OCI-LY3 (cell line): ENCODE results near the gene ARSK.

Source experiments
- H2AFZ ChIP-seq: fragments of 200-600, 300-600 bp; shearing (Covaris generic); 2 replicates; pipeline ENCODE4 v1.6.0; 2014; ENCODE audit warnings: antibody characterized with exemption, low read depth, low read length
- H3K27ac ChIP-seq: fragments of 200-600, 300-600 bp; sonication (generic); 2 replicates; pipeline ENCODE4 v1.5.1; 2014; ENCODE audit warnings: mild to moderate bottlenecking, low read length, moderate library complexity, mixed read lengths
- H3K27me3 ChIP-seq: fragments of 200-600, 300-600 bp; sonication (generic); 2 replicates; pipeline ENCODE4 v1.6.1; 2014; ENCODE audit warnings: low read depth, low read length, mixed read lengths
- H3K36me3 ChIP-seq: fragments of 200-600, 300-600 bp; sonication (generic); replicated peaks from 2 replicates; pipeline ENCODE3; 2014; ENCODE audit warnings: low read depth, low read length, mixed read lengths
- H3K4me1 ChIP-seq: fragments of 300-600, 200-600 bp; sonication (generic); 2 replicates; pipeline ENCODE4 v1.6.1; 2014; ENCODE audit warnings: low read length, mixed read lengths
- H3K4me2 ChIP-seq: fragments of 200-600, 300-600 bp; sonication (generic); 2 replicates; pipeline ENCODE4 v1.6.1; 2014; ENCODE audit warnings: low read length, mixed read lengths
- H3K4me3 ChIP-seq: fragments of 300-600, 200-600 bp; sonication (generic); 2 replicates; pipeline ENCODE4 v1.5.1; 2014; ENCODE audit warnings: antibody characterized with exemption, mild to moderate bottlenecking, low read length, moderate library complexity
- H3K79me2 ChIP-seq: fragments of 300-600, 200-600 bp; shearing (Covaris generic); 2 replicates; pipeline ENCODE4 v1.6.1; 2014; ENCODE audit warnings: mild to moderate bottlenecking, low read length, mixed read lengths
- H3K9ac ChIP-seq: fragments of 300-600, 200-600 bp; shearing (Covaris generic); 2 replicates; pipeline ENCODE4 v1.6.0; 2014; ENCODE audit warnings: mild to moderate bottlenecking, low read length, moderate library complexity
- H3K9me3 ChIP-seq: fragments of 200-600, 300-600 bp; shearing (Covaris generic); 2 replicates; pipeline ENCODE4 v1.6.1; 2014; ENCODE audit warnings: low read length, mixed read lengths; ENCODE audit not compliant: insufficient read depth
- H4K20me1 ChIP-seq: fragments of 200-600, 300-600 bp; sonication (generic); 2 replicates; pipeline ENCODE4 v1.6.1; 2016; ENCODE audit warnings: low read length, mixed read lengths; ENCODE audit not compliant: insufficient read depth
- EZH2phosphoT487 ChIP-seq: fragments of 200-600 bp; shearing (Covaris generic); IDR thresholded peaks from 2 replicates; pipeline ENCODE4 v1.6.1; 2018; ENCODE audit warnings: antibody characterized with exemption, mixed run types, low read depth
- TF ChIP-seq, protein P1 (sequence below): fragments of 200-600, 300-600 bp; sonication (generic); IDR thresholded peaks from 2 replicates; pipeline ENCODE4 v1.5.1; 2014; ENCODE audit warnings: antibody characterized with exemption, low read length, low read depth

The ARSK gene

DNA sequence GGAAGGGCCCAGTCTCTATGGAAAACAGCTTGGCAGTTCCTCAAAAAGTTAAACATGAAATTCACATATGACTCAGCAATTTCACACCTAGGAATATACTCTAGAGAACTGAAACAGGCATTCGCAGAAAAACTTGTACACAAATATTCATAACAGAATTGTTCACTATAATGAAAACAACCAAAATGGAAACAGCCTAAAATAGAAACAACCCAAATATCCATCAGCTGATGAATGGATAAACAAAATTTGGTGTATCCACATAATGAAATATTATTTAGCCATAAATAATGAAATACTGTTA is 60.2 kb downstream of the ARSK start:
- Histone ChIP-seq H3K36me3 (no peaks in the 10 kb centered on the region), H3K4me2 (no peak overlapping the region), H3K9me3 (no peaks in the 10 kb centered on the region), H2AFZ (no peak overlapping the region), H3K27me3 (no peaks in the 10 kb centered on the region), H3K79me2 (no peaks in the 10 kb centered on the region), H3K4me3 (no peak overlapping the region), H3K27ac (no peak overlapping the region), H3K4me1 (peaks cover 19% of the 10 kb centered on the region), H3K9ac (no peak overlapping the region), H4K20me1 (no peaks in the 10 kb centered on the region)
- no peak for TF ChIP-seq EZH2phosphoT487
- TF ChIP-seq, protein P1, sequence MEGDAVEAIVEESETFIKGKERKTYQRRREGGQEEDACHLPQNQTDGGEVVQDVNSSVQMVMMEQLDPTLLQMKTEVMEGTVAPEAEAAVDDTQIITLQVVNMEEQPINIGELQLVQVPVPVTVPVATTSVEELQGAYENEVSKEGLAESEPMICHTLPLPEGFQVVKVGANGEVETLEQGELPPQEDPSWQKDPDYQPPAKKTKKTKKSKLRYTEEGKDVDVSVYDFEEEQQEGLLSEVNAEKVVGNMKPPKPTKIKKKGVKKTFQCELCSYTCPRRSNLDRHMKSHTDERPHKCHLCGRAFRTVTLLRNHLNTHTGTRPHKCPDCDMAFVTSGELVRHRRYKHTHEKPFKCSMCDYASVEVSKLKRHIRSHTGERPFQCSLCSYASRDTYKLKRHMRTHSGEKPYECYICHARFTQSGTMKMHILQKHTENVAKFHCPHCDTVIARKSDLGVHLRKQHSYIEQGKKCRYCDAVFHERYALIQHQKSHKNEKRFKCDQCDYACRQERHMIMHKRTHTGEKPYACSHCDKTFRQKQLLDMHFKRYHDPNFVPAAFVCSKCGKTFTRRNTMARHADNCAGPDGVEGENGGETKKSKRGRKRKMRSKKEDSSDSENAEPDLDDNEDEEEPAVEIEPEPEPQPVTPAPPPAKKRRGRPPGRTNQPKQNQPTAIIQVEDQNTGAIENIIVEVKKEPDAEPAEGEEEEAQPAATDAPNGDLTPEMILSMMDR = no peak

DNA sequence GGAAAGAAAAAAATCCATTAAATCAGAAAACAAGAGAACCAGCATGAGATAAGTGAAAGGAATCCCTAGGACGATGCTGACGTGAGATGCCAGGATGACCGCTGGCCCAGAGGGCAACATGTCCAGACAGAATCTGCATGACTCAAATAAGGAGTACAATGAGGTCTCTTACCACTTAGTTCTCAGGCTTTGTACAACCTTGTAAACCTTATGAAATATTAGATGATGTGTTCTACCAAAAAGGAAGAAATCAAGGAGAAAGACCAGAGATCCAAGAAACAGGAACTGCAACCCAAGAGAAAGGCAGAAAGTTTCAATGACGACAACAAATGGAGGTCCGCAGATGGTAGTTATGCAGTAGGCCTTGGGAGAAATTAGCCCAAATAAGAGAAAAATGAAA is 62.2 kb downstream of the ARSK start:
- Histone ChIP-seq H4K20me1 (no peaks in the 10 kb centered on the region), H3K79me2 (no peaks in the 10 kb centered on the region), H3K27ac (no peak overlapping the region), H3K4me3 (no peak overlapping the region), H3K9ac (no peak overlapping the region), H3K36me3 (no peaks in the 10 kb centered on the region), H3K4me2 (peak overlapping the region; percentile 48), H3K9me3 (no peaks in the 10 kb centered on the region), H3K4me1 (peaks cover 19% of the 10 kb centered on the region), H3K27me3 (no peaks in the 10 kb centered on the region), H2AFZ (0 out of 2 replicates have a peak overlapping the region, but pooled peaks have one; percentile 28)
- TF ChIP-seq, protein P1 = no peak
- no peak for TF ChIP-seq EZH2phosphoT487

DNA sequence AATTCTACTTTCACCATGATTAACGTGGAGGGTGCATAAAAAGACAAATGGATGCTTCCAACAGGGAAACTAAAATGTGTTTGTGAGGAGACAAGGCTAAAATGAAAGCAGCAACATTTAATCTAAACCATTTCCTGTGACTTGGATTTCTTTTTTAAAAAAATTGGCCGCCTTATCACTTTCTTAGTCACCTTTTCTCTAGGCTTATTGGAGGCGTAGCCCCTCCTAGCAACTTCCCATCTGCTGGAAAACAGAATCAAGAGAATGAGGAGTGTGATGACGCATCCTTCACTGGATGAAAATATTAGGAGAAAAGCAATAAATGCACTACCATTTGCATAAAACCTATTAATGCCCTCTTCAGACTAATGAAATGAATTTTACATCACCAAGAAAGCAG is 64.2 kb downstream of the ARSK start:
- Histone ChIP-seq H3K27me3 (no peaks in the 10 kb centered on the region), H3K79me2 (no peaks in the 10 kb centered on the region), H3K4me3 (no peak overlapping the region), H3K4me1 (peaks cover 19% of the 10 kb centered on the region), H4K20me1 (no peaks in the 10 kb centered on the region), H3K36me3 (no peaks in the 10 kb centered on the region), H3K4me2 (no peak overlapping the region), H3K27ac (no peak overlapping the region), H2AFZ (no peak overlapping the region), H3K9ac (no peak overlapping the region), H3K9me3 (no peaks in the 10 kb centered on the region)
- TF ChIP-seq EZH2phosphoT487 = no peak
- TF ChIP-seq, protein P1 = no peak

DNA sequence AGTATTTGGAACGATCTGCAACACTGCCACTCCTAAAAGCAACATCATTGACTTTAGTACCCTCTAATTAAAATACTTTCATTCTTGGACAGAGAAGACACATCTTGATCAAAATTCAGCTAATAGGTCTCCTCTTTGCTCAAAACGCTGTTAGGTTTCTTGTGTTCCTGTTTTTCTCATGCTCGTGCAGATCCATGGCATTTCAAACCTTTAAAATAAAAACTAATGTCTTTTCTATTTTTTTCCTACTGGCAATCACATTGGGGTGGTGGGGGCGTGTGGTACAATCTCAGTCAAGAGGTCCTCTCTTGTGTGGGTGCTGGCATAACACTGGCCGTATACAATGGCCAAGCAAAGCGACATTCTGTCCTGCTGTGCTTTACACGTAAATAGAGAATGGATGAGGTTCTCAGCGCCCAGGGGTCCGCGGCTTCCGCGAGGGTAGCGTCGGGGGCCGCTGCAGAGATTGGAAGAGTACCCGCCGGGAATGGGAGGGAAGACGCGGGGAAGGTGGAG is 64.7 kb downstream of the ARSK start:
- Histone ChIP-seq H2AFZ (no peak overlapping the region), H3K79me2 (no peaks in the 10 kb centered on the region), H3K36me3 (no peaks in the 10 kb centered on the region), H4K20me1 (no peaks in the 10 kb centered on the region), H3K4me1 (peaks cover 18% of the 10 kb centered on the region), H3K9me3 (no peaks in the 10 kb centered on the region), H3K4me3 (no peak overlapping the region), H3K9ac (no peak overlapping the region), H3K4me2 (no peak overlapping the region), H3K27me3 (no peaks in the 10 kb centered on the region), H3K27ac (no peak overlapping the region)
- no peak for TF ChIP-seq EZH2phosphoT487
- TF ChIP-seq, protein P1 = no peak
